ENCODE data around the gene ZFYVE28.

The ZFYVE28 gene

DNA sequence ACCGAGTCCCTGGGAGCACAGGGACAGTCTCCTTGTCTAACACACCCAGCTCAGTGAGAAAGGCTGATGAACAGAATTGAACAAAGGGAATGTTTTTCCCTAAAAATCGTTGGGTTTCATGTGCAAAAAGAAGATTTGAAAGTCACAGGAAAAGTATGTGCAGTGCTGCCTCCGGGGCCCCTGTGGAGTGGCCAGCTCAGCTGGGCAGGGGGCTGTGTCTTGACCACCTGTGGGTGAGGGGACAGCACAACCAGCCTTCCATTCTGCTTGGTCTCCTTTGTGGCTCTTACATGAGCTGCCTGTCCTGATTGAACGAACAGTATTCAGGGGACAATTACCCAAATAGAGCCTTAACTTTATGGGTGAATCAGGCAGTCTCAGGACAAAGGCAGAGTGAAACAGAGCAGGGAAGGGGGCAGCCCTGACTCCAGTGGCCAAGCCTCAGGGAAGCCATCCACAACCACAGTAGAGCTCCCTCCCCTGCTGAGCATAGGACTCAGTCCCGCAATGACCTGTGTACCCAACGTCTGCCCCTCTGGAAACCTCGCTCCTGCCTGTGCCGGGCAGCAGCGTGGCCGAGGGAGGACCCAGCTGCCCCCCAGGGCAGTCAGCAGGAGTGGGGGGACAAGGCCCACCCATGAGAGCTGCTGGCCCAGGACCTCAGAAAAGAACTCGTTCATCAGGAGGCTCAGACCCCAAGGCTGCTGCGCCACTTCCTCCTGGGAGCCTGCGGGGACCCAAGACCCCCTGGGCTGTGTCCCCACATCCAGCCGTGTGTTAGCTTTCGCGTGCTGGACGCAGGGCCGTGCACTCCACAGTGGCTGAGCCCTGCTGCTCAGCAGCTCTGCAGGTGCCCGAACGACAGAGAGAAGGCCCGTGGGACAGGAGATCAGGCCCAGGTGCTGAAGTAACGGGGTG is 96.9 kb downstream of the ZFYVE28 start:
- no peaks in the 10 kb centered on the region for H3K27me3 ChIP-seq (ENCODE audit: insufficient read depth, low read length)
- no peaks in the 10 kb centered on the region for H3K36me3 ChIP-seq (ENCODE audit: insufficient read depth, low read depth, low read length)
- H3K9ac ChIP-seq (ENCODE audit: low read depth, low read length): no peak overlapping the region
- H3K27ac ChIP-seq (ENCODE audit: low read length): no peak overlapping the region
- H3K4me3 ChIP-seq (ENCODE audit: low read length): no peak overlapping the region
- no peaks in the 10 kb centered on the region for H3K4me1 ChIP-seq (ENCODE audit: insufficient read depth, low read length)
- H3K9me3 ChIP-seq (ENCODE audit: insufficient read depth, low read depth, low read length): no peaks in the 10 kb centered on the region

DNA sequence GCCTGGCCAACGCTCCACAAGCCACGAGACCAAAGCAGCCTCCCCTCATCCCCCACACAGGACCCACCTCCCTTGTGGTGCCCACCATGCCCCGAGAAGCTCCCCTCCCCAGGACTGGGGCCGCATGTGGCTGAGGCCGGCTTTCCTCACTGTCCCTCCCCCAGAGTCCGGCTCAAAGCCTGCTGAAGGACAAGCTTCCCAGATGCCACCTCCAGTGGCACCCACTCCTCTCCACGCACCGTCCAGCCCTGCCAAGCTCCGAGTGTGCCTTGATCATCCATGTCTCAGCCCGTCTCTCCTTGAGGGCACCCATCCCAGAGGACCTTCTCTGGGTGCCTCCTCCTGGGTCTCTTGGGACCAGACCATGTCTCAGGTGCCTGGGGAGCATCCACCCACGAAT is 97.7 kb downstream of the ZFYVE28 start:
- Histone ChIP-seq H3K9me3 (ENCODE audit: insufficient read depth, low read depth, low read length) (no peaks in the 10 kb centered on the region), H3K4me3 (ENCODE audit: low read length) (no peak overlapping the region), H3K9ac (ENCODE audit: low read depth, low read length) (no peak overlapping the region), H3K27ac (ENCODE audit: low read length) (no peak overlapping the region), H3K27me3 (ENCODE audit: insufficient read depth, low read length) (no peaks in the 10 kb centered on the region), H3K4me1 (ENCODE audit: insufficient read depth, low read length) (no peaks in the 10 kb centered on the region), H3K36me3 (ENCODE audit: insufficient read depth, low read depth, low read length) (no peaks in the 10 kb centered on the region)

DNA sequence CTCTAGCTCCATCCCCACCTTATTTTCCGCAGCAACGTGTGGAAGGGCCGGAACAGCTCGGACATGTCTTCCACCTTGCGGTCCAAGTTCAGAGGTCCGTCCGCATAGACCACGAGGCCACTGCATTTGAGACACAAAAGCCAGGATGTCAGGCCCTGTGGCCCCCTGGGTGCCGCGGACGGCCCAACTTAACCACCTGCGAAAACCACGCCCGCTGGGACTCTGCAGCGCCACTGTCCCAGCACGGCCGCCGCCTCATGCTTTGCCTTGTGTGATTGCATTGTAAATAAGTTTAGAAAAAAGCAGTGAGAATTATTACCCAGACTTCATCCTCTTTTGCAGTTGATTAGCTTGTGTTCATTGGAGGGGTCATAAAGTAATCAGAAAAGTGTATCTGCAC is 98.3 kb downstream of the ZFYVE28 start:
- Histone ChIP-seq H3K4me3 (ENCODE audit: low read length) (no peak overlapping the region), H3K27ac (ENCODE audit: low read length) (no peak overlapping the region), H3K27me3 (ENCODE audit: insufficient read depth, low read length) (no peaks in the 10 kb centered on the region), H3K9ac (ENCODE audit: low read depth, low read length) (no peak overlapping the region), H3K9me3 (ENCODE audit: insufficient read depth, low read depth, low read length) (no peaks in the 10 kb centered on the region), H3K4me1 (ENCODE audit: insufficient read depth, low read length) (no peaks in the 10 kb centered on the region), H3K36me3 (ENCODE audit: insufficient read depth, low read depth, low read length) (no peaks in the 10 kb centered on the region)

DNA sequence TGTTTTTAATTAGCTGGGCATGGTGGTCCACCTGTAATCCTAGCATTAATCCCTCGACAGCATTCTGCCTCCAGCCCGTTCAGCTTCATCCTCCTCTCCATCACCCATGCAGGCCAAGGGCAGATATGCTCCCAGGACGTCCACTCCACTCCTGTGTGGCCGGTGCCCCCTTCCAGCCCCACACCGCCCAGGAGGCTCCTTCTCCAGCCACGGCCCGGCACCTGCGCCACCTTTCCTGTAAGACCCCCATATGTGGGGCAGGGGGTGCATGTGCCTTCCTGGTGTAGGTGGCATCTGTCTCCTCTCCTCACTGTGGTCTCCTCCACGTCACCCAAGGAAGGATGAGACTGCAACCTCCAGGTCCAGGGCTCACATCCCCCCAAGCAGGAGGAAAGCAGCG is 99.6 kb downstream of the ZFYVE28 start:
- Histone ChIP-seq H3K4me3 (ENCODE audit: low read length) (no peak overlapping the region), H3K27ac (ENCODE audit: low read length) (no peak overlapping the region), H3K9ac (ENCODE audit: low read depth, low read length) (no peak overlapping the region), H3K9me3 (ENCODE audit: insufficient read depth, low read depth, low read length) (no peaks in the 10 kb centered on the region), H3K4me1 (ENCODE audit: insufficient read depth, low read length) (no peaks in the 10 kb centered on the region), H3K36me3 (ENCODE audit: insufficient read depth, low read depth, low read length) (no peaks in the 10 kb centered on the region), H3K27me3 (ENCODE audit: insufficient read depth, low read length) (no peaks in the 10 kb centered on the region)

DNA sequence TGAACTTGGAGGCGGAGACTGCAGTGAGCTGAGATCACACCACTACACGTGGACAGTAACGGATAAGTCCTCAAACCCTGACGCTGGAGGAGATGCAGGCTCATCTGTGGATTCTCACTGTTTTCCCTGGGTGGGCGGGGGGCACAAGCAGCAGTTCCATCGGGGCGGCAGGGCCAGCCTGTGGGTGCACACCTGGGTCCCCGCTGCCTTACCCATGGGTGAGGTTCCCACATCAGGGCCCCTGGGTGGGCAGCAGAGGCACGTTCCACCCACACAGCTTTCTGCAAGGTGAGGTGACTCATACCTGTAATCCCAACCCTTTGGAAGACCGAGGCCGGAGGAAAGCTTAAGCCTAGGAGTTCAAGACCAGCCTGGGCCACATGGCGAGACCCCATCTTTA is 100.0 kb downstream of the ZFYVE28 start:
- no peak overlapping the region for H3K4me3 ChIP-seq (ENCODE audit: low read length)
- H3K27me3 ChIP-seq (ENCODE audit: insufficient read depth, low read length): no peaks in the 10 kb centered on the region
- H3K9ac ChIP-seq (ENCODE audit: low read depth, low read length): no peak overlapping the region
- H3K27ac ChIP-seq (ENCODE audit: low read length): no peak overlapping the region
- H3K36me3 ChIP-seq (ENCODE audit: insufficient read depth, low read depth, low read length): no peaks in the 10 kb centered on the region
- H3K9me3 ChIP-seq (ENCODE audit: insufficient read depth, low read depth, low read length): no peaks in the 10 kb centered on the region
- no peaks in the 10 kb centered on the region for H3K4me1 ChIP-seq (ENCODE audit: insufficient read depth, low read length)

DNA sequence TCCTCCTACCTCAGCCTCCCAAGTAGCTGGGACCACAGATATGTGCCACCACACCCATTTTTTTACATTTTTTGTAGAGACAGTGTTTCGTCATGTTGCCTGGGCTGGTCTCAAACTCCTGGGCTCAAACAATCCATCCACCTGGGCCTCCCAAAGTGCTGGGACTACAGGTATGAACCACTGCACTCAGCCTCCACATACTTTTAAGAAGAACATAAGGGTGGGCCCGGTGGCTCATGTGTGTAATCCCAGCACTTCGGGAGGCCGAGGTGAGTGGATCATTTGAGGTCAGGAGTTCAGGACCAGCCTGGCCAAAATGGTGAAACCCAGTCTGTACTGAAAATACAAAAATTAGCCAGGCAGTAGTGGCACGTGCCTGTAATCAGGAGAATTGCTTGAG is 105.1 kb downstream of the ZFYVE28 start:
- Histone ChIP-seq H3K27ac (ENCODE audit: low read length) (no peak overlapping the region), H3K4me1 (ENCODE audit: insufficient read depth, low read length) (no peaks in the 10 kb centered on the region), H3K9me3 (ENCODE audit: insufficient read depth, low read depth, low read length) (no peaks in the 10 kb centered on the region), H3K27me3 (ENCODE audit: insufficient read depth, low read length) (no peaks in the 10 kb centered on the region), H3K36me3 (ENCODE audit: insufficient read depth, low read depth, low read length) (no peaks in the 10 kb centered on the region), H3K9ac (ENCODE audit: low read depth, low read length) (no peak overlapping the region), H3K4me3 (ENCODE audit: low read length) (no peak overlapping the region)

DNA sequence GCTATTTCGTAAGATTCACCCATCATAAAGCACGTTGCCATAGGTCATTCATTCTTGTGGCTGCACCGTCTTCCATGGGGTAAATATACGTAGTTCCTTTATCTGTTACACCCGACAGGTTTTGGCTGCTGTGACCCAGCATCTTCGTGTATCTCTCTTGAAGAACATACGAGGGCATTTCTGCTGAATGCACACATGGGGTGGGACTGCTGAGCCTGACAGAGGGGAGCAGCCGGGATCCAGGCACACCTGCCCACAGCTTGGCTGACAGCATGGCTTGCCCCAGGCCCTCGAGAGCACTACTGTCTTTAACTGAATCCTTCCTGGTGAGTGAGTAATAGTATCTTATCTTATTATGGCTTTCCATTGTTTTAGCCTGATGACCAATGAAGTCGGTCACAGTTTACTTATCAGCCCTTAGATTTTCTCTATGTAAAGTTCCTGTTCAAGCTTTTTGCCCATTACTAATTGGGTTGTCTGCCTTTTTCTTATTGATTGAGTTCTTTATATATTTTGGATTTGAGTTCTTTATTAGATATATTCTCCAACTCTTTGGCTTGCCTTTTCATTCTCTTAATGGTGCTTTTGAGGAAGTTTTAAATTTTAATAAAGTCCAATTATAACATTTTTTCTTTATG is 111.6 kb downstream of the ZFYVE28 start:
- Histone ChIP-seq H3K4me3 (ENCODE audit: low read length) (no peak overlapping the region), H3K27ac (ENCODE audit: low read length) (no peak overlapping the region), H3K9me3 (ENCODE audit: insufficient read depth, low read depth, low read length) (no peaks in the 10 kb centered on the region), H3K27me3 (ENCODE audit: insufficient read depth, low read length) (no peaks in the 10 kb centered on the region), H3K36me3 (ENCODE audit: insufficient read depth, low read depth, low read length) (no peaks in the 10 kb centered on the region), H3K4me1 (ENCODE audit: insufficient read depth, low read length) (no peaks in the 10 kb centered on the region), H3K9ac (ENCODE audit: low read depth, low read length) (no peak overlapping the region)

DNA sequence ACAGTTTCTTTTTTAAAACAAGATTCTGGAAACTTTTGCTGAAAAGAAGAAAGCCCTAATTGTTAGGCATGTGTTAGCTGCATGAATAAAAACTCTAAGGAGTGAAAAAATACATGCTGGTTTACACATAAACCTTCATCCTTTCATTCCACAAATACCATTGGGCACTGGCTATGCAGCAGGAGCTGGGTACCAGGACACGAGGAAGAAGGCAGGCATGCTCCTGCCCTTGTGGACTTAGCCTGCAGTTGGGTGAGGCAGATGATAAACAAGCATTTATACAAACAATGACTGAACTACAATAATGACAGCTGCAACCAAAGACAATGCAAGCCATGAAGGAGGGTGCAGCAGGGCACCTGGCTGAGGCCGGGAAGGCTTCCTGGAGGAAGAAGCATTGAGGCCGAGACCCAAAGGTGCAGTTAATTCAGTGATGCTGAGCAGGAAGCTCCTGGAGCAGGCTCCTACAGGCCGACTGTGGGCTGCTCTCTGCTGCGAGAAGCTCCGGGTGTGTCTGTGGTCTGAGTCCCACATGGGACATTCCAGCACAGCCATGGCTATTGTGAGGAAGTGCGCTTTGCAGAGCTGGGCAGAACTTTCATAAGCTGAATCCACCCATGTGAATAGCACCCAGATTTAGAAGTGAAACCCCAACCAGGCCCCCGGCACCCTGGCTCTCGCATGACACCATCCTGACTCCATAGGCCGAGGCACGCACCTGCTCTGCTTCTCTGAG is 112.5 kb downstream of the ZFYVE28 start:
- Histone ChIP-seq H3K4me1 (ENCODE audit: insufficient read depth, low read length) (no peaks in the 10 kb centered on the region), H3K4me3 (ENCODE audit: low read length) (no peak overlapping the region), H3K9me3 (ENCODE audit: insufficient read depth, low read depth, low read length) (no peaks in the 10 kb centered on the region), H3K27me3 (ENCODE audit: insufficient read depth, low read length) (no peaks in the 10 kb centered on the region), H3K9ac (ENCODE audit: low read depth, low read length) (no peak overlapping the region), H3K27ac (ENCODE audit: low read length) (no peak overlapping the region), H3K36me3 (ENCODE audit: insufficient read depth, low read depth, low read length) (no peaks in the 10 kb centered on the region)

DNA sequence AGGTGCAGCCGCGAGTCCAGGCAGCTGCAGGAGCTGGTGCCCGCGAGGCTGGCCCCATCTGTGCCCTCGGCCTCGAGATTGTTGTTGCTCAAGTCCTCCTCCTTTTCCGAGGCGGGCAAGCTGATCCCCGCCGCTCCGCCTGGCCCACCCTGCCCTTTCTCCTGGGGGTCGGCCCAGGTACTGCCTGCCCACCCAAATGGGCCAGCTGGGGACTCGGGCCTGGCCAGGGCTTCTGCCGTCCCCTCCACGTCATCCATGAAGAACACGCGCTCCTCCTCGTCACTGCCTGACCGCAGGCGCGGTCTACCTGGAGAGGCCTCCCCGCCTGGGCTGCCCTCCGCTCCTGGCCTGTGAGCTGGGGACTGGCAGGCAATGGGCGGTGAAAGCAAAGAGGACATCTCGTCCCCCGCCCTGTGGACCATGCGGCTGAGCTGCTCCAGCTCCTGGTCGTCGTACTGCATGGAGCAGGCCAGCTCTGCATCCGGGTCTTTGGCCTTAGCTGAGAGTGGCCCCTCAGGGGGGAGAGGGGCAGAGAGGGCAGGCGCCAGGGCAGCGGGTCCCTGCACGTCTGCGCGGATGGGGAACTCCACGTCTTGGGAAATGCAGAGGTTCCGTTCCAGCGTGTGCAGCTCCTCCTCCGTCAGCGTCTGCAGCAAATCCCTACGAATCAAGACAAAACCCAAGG is 113.4 kb downstream of the ZFYVE28 start:
- H3K4me3 ChIP-seq (ENCODE audit: low read length): no peak overlapping the region
- H3K9ac ChIP-seq (ENCODE audit: low read depth, low read length): no peak overlapping the region
- no peak overlapping the region for H3K27ac ChIP-seq (ENCODE audit: low read length)
- H3K36me3 ChIP-seq (ENCODE audit: insufficient read depth, low read depth, low read length): no peaks in the 10 kb centered on the region
- no peaks in the 10 kb centered on the region for H3K9me3 ChIP-seq (ENCODE audit: insufficient read depth, low read depth, low read length)
- H3K27me3 ChIP-seq (ENCODE audit: insufficient read depth, low read length): no peaks in the 10 kb centered on the region
- H3K4me1 ChIP-seq (ENCODE audit: insufficient read depth, low read length): no peaks in the 10 kb centered on the region

DNA sequence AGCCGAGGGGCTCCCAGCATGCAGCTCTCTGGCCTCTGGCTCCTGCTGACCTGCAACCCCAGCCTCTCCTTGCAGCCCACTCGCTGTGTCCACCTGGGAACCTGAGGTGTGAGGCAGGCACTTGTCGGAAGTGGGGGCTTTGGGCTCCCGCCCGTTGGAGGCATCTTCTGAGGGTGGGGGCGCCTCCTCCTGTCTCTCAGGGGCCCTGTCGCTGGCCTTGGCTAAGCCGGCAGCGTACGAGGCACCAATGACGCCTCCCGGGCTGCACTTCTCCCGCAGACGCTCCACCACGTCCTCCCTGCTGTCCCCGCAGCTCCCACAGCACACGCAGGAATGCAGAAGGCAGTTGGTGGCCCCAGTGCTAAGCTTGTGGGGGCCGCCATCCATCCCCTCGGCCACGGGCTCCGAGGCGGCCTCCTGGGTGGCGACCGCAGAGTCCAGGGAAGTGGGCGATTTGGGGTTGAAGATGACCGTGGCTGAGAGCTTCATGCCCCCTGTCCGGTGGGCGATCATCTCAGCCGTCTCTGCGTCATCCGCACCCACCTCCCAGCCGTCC is 114.0 kb downstream of the ZFYVE28 start:
- Histone ChIP-seq H3K9ac (ENCODE audit: low read depth, low read length) (no peak overlapping the region), H3K27me3 (ENCODE audit: insufficient read depth, low read length) (no peaks in the 10 kb centered on the region), H3K9me3 (ENCODE audit: insufficient read depth, low read depth, low read length) (no peaks in the 10 kb centered on the region), H3K4me1 (ENCODE audit: insufficient read depth, low read length) (no peaks in the 10 kb centered on the region), H3K27ac (ENCODE audit: low read length) (no peak overlapping the region), H3K36me3 (ENCODE audit: insufficient read depth, low read depth, low read length) (no peaks in the 10 kb centered on the region), H3K4me3 (ENCODE audit: low read length) (no peak overlapping the region)

DNA sequence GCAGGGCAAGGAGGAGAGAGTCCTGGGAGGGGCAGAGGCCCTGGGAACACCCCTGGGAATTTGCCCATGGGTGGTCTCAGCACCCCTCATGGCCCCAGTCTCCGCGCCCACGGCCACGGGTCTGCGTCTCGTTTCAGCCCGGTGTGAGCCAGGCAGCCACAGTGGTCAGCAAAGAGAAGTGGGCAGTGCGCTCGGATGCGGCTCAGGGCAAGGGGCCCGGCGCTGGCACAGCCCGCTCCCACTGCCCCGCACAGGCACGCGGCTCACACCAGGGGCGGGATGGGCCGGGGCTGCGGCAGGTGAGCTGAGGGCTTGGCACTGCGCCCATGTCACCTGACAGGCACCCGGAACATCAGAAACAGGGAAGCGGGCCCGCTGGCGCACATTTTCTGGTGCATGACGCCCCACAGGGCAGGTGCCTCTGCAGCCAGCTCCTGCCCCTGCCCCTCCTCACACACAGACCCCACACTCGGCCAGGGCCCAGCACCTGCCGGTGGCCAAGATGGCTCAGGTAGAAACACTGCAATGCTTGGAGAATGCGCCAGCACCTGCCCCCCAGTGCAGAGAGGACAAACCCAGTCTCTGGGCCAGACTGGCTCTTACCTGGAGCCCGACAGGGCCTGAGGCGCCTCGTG is 114.6 kb downstream of the ZFYVE28 start:
- Histone ChIP-seq H3K9me3 (ENCODE audit: insufficient read depth, low read depth, low read length) (no peaks in the 10 kb centered on the region), H3K4me1 (ENCODE audit: insufficient read depth, low read length) (no peaks in the 10 kb centered on the region), H3K36me3 (ENCODE audit: insufficient read depth, low read depth, low read length) (no peaks in the 10 kb centered on the region), H3K4me3 (ENCODE audit: low read length) (no peak overlapping the region), H3K27me3 (ENCODE audit: insufficient read depth, low read length) (no peaks in the 10 kb centered on the region), H3K9ac (ENCODE audit: low read depth, low read length) (no peak overlapping the region), H3K27ac (ENCODE audit: low read length) (no peak overlapping the region)
